SK-N-SH treated with all-trans-retinoic acid at 6 μM for 48 hours (cell line): ENCODE data around the gene TTC21B.

Experiments
- ATAC-seq: fragments of 200-7000 bp; cut with Tn5 transposase; 3 replicates; pipeline ENCODE4 v1.9.1; 2020; ENCODE audit warnings: mild to moderate bottlenecking, moderate library complexity
- ARNTL ChIP-seq: fragments of 450-650 bp; formaldehyde crosslinking; IDR thresholded peaks from 2 replicates; pipeline ENCODE4 v1.5.0; 2020; ENCODE audit warnings: low read depth, mild to moderate bottlenecking, moderate library complexity, borderline replicate concordance
- BACH2 ChIP-seq: fragments of 250-450 bp; sonication (Bioruptor Pico); IDR thresholded peaks from 2 replicates; pipeline ENCODE4 v1.9.0; 2021; ENCODE audit warnings: mild to moderate bottlenecking, borderline replicate concordance
- CREB5 ChIP-seq: fragments of 250-450 bp; sonication (Bioruptor Pico); IDR thresholded peaks from 2 replicates; pipeline ENCODE4 v1.5.1; 2020; ENCODE audit warnings: low read depth, mild to moderate bottlenecking, moderate library complexity
- CSRNP3 ChIP-seq: fragments of 250-450 bp; sonication (Bioruptor Pico); IDR thresholded peaks from 2 replicates; pipeline ENCODE4 v1.5.1; 2021; ENCODE audit warnings: mild to moderate bottlenecking, moderate library complexity
- ESRRG ChIP-seq: fragments of 250-450 bp; sonication (Bioruptor Pico); IDR thresholded peaks from 2 replicates; pipeline ENCODE4 v1.6.1; 2021; ENCODE audit warnings: mild to moderate bottlenecking
- GLIS3 ChIP-seq: fragments of 250-450 bp; sonication (Bioruptor Pico); IDR thresholded peaks from 2 replicates; pipeline ENCODE4 v1.5.0; 2020; ENCODE audit warnings: mild to moderate bottlenecking, moderate library complexity
- ISL1 ChIP-seq: fragments of 250-450 bp; sonication (Bioruptor Pico); IDR thresholded peaks from 2 replicates; pipeline ENCODE4 v2.1.2; 2022; ENCODE audit warnings: mild to moderate bottlenecking, moderate library complexity
- OSR1 ChIP-seq: fragments of 250-450 bp; sonication (Bioruptor Pico); IDR thresholded peaks from 2 replicates; pipeline ENCODE4 v1.8.0; 2022; ENCODE audit warnings: moderate library complexity, mild to moderate bottlenecking, inconsistent platforms
- PATZ1 ChIP-seq: fragments of 250-450 bp; sonication (Bioruptor Pico); IDR thresholded peaks from 2 replicates; pipeline ENCODE4 v1.8.0; 2020; ENCODE audit warnings: mild to moderate bottlenecking, moderate library complexity, borderline replicate concordance
- POU6F1 ChIP-seq: fragments of 250-450 bp; sonication (Bioruptor Pico); IDR thresholded peaks from 2 replicates; pipeline ENCODE4 v1.8.0; 2021; ENCODE audit warnings: low read depth, mild to moderate bottlenecking, moderate library complexity, borderline replicate concordance
- PPARA ChIP-seq: fragments of 250-450 bp; sonication (Bioruptor Pico); IDR thresholded peaks from 2 replicates; pipeline ENCODE4 v1.5.0; 2020; ENCODE audit warnings: mild to moderate bottlenecking, borderline replicate concordance
- RARB ChIP-seq: fragments of 250-450 bp; sonication (Bioruptor Pico); IDR thresholded peaks from 2 replicates; pipeline ENCODE4 v1.8.0; 2021; ENCODE audit warnings: mild to moderate bottlenecking, moderate library complexity
- SNAI2 ChIP-seq: fragments of 250-450 bp; sonication (Bioruptor Pico); IDR thresholded peaks from 2 replicates; pipeline ENCODE4 v1.5.0; 2020; ENCODE audit warnings: mild to moderate bottlenecking, moderate library complexity
- TCF4 ChIP-seq: fragments of 250-450 bp; sonication (Bioruptor Pico); IDR thresholded peaks from 2 replicates; pipeline ENCODE4 v1.8.0; 2021; ENCODE audit warnings: mild to moderate bottlenecking, moderate library complexity, borderline replicate concordance
- TOX ChIP-seq: fragments of 250-450 bp; sonication (Bioruptor Pico); IDR thresholded peaks from 2 replicates; pipeline ENCODE4 v1.8.0; 2021; ENCODE audit warnings: mild to moderate bottlenecking, moderate library complexity, borderline replicate concordance
- TSHZ2 ChIP-seq: fragments of 250-450 bp; sonication (Bioruptor Pico); IDR thresholded peaks from 2 replicates; pipeline ENCODE4 v1.5.0; 2020; ENCODE audit warnings: mild to moderate bottlenecking, moderate library complexity
- ZC3H10 ChIP-seq: fragments of 250-450 bp; sonication (Bioruptor Pico); IDR thresholded peaks from 2 replicates; pipeline ENCODE4 v1.5.1; 2021; ENCODE audit warnings: mild to moderate bottlenecking, moderate library complexity
- ZFP3 ChIP-seq: fragments of 250-450 bp; sonication (Bioruptor Pico); IDR thresholded peaks from 2 replicates; pipeline ENCODE4 v1.5.0; 2020; ENCODE audit warnings: mild to moderate bottlenecking, moderate library complexity
- ZFP30 ChIP-seq: fragments of 450-650 bp; formaldehyde crosslinking; IDR thresholded peaks from 2 replicates; pipeline ENCODE4 v1.5.0; 2022; ENCODE audit warnings: mild to moderate bottlenecking, moderate library complexity
- ZNF565 ChIP-seq: fragments of 450-650 bp; formaldehyde crosslinking; conservative IDR thresholded peaks from 2 replicates; pipeline ENCODE4 v1.5.0; 2020; ENCODE audit warnings: low read depth, mild to moderate bottlenecking, moderate library complexity
- ZNF70 ChIP-seq: fragments of 450-650 bp; formaldehyde crosslinking; IDR thresholded peaks from 2 replicates; pipeline ENCODE4 v1.5.0; 2020; ENCODE audit warnings: mild to moderate bottlenecking, moderate library complexity
- ZNF8 ChIP-seq: fragments of 450-650 bp; formaldehyde crosslinking; IDR thresholded peaks from 2 replicates; pipeline ENCODE4 v1.5.0; 2020; ENCODE audit warnings: mild to moderate bottlenecking, moderate library complexity

Gene TTC21B

GRCh38 chr2:165953655-165954606 lies at the start of gene TTC21B:
TSS of gene TTC21B (minus strand) at chr2:165953776. CDS start at chr2:165953705, 71 bp downstream.
- peak; percentile 97 for ATAC-seq
- TF ChIP-seq TSHZ2 (CRISPR knock-in tag) = 0 out of 2 replicates have a peak, but pooled peaks have one; percentile 17
- no peak for TF ChIP-seq OSR1 (CRISPR knock-in tag)
- no peak for TF ChIP-seq ARNTL (CRISPR knock-in tag)
- TF ChIP-seq CREB5 (CRISPR knock-in tag) = no peak
- peak; percentile 63; the same call in 1 of the 2 replicates for TF ChIP-seq ZFP30 (CRISPR knock-in tag)
- no peak for TF ChIP-seq TCF4
- TF ChIP-seq ZFP3 (CRISPR knock-in tag) = peak; percentile 51; the same call in 1 of the 2 replicates
- peak; percentile 49 for TF ChIP-seq GLIS3 (CRISPR knock-in tag)
- no peak for TF ChIP-seq RARB (CRISPR knock-in tag)
- no peak for TF ChIP-seq ZC3H10 (CRISPR knock-in tag)
- TF ChIP-seq ESRRG = no peak
- TF ChIP-seq PPARA (CRISPR knock-in tag) = no peak

GRCh38 chr2:166000401-166000800 lies 46.8 kb upstream of the TTC21B start:
- ATAC-seq = no peak

GRCh38 chr2:165990846-165991245 lies 37.3 kb upstream of the TTC21B start:
- TF ChIP-seq ARNTL (CRISPR knock-in tag) = no peak
- TF ChIP-seq CSRNP3 = no peak
- TF ChIP-seq BACH2 (CRISPR knock-in tag) = no peak
- TF ChIP-seq PPARA (CRISPR knock-in tag) = no peak
- TF ChIP-seq TOX (CRISPR knock-in tag) = no peak
- TF ChIP-seq ZNF8 (CRISPR knock-in tag) = no peak
- TF ChIP-seq ZFP30 (CRISPR knock-in tag) = no peak
- no peak for TF ChIP-seq ISL1 (CRISPR knock-in tag)
- no peak for TF ChIP-seq SNAI2 (CRISPR knock-in tag)
- no peak for TF ChIP-seq ZNF70 (CRISPR knock-in tag)
- TF ChIP-seq ESRRG = no peak
- TF ChIP-seq PATZ1 (CRISPR knock-in tag) = no peak

More at GRCh38 chr2:166000401-166000800, 46.8 kb upstream of the TTC21B start:
- TF ChIP-seq ZNF565 (CRISPR knock-in tag) = no peak
- no peak for TF ChIP-seq BACH2 (CRISPR knock-in tag)
- no peak for TF ChIP-seq POU6F1 (CRISPR knock-in tag)
- TF ChIP-seq TOX (CRISPR knock-in tag) = no peak
- no peak for TF ChIP-seq TCF4
- TF ChIP-seq OSR1 (CRISPR knock-in tag) = no peak
- no peak for TF ChIP-seq ZFP30 (CRISPR knock-in tag)
- no peak for TF ChIP-seq ARNTL (CRISPR knock-in tag)

More at GRCh38 chr2:165990846-165991245, 37.3 kb upstream of the TTC21B start:
- ATAC-seq = no peak
